K562 (cell line): ENCODE data around the gene ATXN2L. TPM values are rescaled to one million over a fixed set of nuclear protein-coding genes. Genes with fewer than 3 reads are reported as not detected.
A peak's percentile ranks its signal among the peaks of the same experiment; 100 is the strongest.

Experiments used
- ATAC-seq: fragments of 200-7000 bp; cut with Tn5 transposase; 3 replicates; pipeline ENCODE4 v1.9.1; 2020; ENCODE audit warnings: moderate library complexity
- BruUV-seq: library from RNA; stranded (reverse); fragments of 400-500 nt; replicated peaks from 2 replicates; lab custom pipeline; 2021; lab: Mats Ljungman, UMichigan
- CTCF ChIA-PET: fragments of 300-600 bp; formaldehyde crosslinking; extraction: SDS; loops from one replicate; lab custom pipeline; 2021; ENCODE audit warnings: low intra/inter-chr PET ratio; lab: Yijun Ruan, JAX
- POLR2A ChIA-PET: fragments of 300-600, 350-650 bp; sonication (Branson Sonifier 250); formaldehyde crosslinking; extraction: SDS; loops from one replicate; lab custom pipeline; 2021; ENCODE audit warnings: antibody characterized with exemption, inconsistent platforms; lab: Yijun Ruan, JAX
- DNase-seq, 4 experiments: peaks; one replicate each; pipeline versions ENCODE4 v3.0.0 to v3.0.0-alpha.2; 2011 to 2018; ENCODE audit warnings: low spot score in 3 of 4, mixed read lengths in 3 of 4; ENCODE audit errors: extremely low read depth in 1 of 4
- FAIRE-seq: peaks from 2 replicates; lab custom pipeline; 2011; peaks lifted over from hg19 to GRCh38; lab: Jason Lieb, UNC
- H2AFZ ChIP-seq: 2 replicates; pipeline ENCODE4 v1.6.0; 2011; ENCODE audit warnings: low read depth, low read length, control low read depth, inconsistent platforms
- H3K27ac ChIP-seq: fragments of 200-600 bp; 3 replicates; pipeline ENCODE4 v1.8.0; 2011; ENCODE audit warnings: low read depth, mild to moderate bottlenecking, control low read depth, inconsistent platforms, low read length, moderate library complexity, mixed read lengths; ENCODE audit errors: extremely low read depth
- H3K27me3 ChIP-seq, 2 experiments: fragments of 300-600 bp in 1 of 2; 2 replicates in 1 of 2; 3 replicates in 1 of 2; pipeline versions ENCODE4 v1.6.0 to v1.8.0; 2011; ENCODE audit warnings: inconsistent platforms in 2 of 2, low read length in 2 of 2, mild to moderate bottlenecking in 1 of 2, mixed read lengths in 1 of 2, moderate library complexity in 1 of 2; ENCODE audit not compliant: control insufficient read depth in 2 of 2, insufficient read depth in 2 of 2
- H3K36me3 ChIP-seq: fragments of 300-600 bp; 3 replicates; pipeline ENCODE4 v1.8.0; 2011; ENCODE audit warnings: mild to moderate bottlenecking, low read length, inconsistent platforms; ENCODE audit not compliant: control insufficient read depth, insufficient read depth
- H3K4me1 ChIP-seq, 2 experiments: fragments of 200-600 bp in 1 of 2; replicated peaks in 1 of 2; 2 replicates in 1 of 2; 3 replicates in 1 of 2; pipeline versions ENCODE4 v1.5.1 to v1.8.0; 2011; ENCODE audit warnings: inconsistent platforms in 2 of 2, low read length in 2 of 2, mild to moderate bottlenecking in 1 of 2, mixed read lengths in 1 of 2, moderate library complexity in 1 of 2; ENCODE audit not compliant: control insufficient read depth in 2 of 2, insufficient read depth in 2 of 2
- H3K4me2 ChIP-seq: 2 replicates; pipeline ENCODE4 v1.6.1; 2011; ENCODE audit warnings: low read length, control low read depth, inconsistent platforms, mixed read lengths; ENCODE audit not compliant: insufficient read depth
- H3K4me3 ChIP-seq: fragments of 200-600 bp; sonication (generic), shearing (Covaris generic); 2 replicates; pipeline ENCODE4 v1.5.1; 2016; ENCODE audit warnings: control low read depth, inconsistent platforms
- H3K79me2 ChIP-seq: fragments of 200-600 bp; 3 replicates; pipeline ENCODE4 v1.8.0; 2011; ENCODE audit warnings: low read length, inconsistent platforms; ENCODE audit not compliant: control insufficient read depth, insufficient read depth
- H3K9ac ChIP-seq, 2 experiments: 2 replicates each; pipeline versions ENCODE4 v1.6.0 to v1.6.1; 2011; ENCODE audit warnings: low read depth in 2 of 2, low read length in 2 of 2, control low read depth in 1 of 2, inconsistent platforms in 1 of 2, mild to moderate bottlenecking in 1 of 2, mixed read lengths in 1 of 2; ENCODE audit not compliant: insufficient read depth in 1 of 2
- H3K9me1 ChIP-seq: one replicate; pipeline ENCODE4 v1.6.0; 2011; ENCODE audit warnings: inconsistent platforms, mild to moderate bottlenecking, low read length, moderate library complexity; ENCODE audit not compliant: control insufficient read depth, insufficient read depth
- H3K9me3 ChIP-seq: replicated peaks from 2 replicates; pipeline ENCODE4 v1.5.1; 2011; ENCODE audit warnings: low read depth, low read length, inconsistent platforms; ENCODE audit not compliant: control insufficient read depth, insufficient read depth
- H4K20me1 ChIP-seq: replicated peaks from 2 replicates; pipeline ENCODE4 v1.6.1; 2011; ENCODE audit warnings: low read length, inconsistent platforms, mixed read lengths; ENCODE audit not compliant: control insufficient read depth, insufficient read depth
- C11orf30 ChIP-seq: fragments of 450-650 bp; IDR thresholded peaks from 2 replicates; pipeline ENCODE4 v1.6.1; 2016; ENCODE audit warnings: low read depth, mild to moderate bottlenecking
- CBX2 ChIP-seq: fragments of 200-600 bp; sonication (generic); IDR thresholded peaks from one replicate; pipeline ENCODE4 v1.6.1; 2012; ENCODE audit warnings: mild to moderate bottlenecking, low read length, inconsistent platforms; ENCODE audit not compliant: insufficient read depth, poor library complexity, severe bottlenecking
- E2F4 ChIP-seq: sonication (generic); formaldehyde crosslinking; IDR thresholded peaks from 2 replicates; pipeline ENCODE4 v1.8.0; 2022; ENCODE audit warnings: mild to moderate bottlenecking, low read depth, missing genetic modification reagents
- EP400 ChIP-seq: fragments of 450-650 bp; IDR thresholded peaks from 2 replicates; pipeline ENCODE4 v1.6.1; 2017; ENCODE audit warnings: antibody characterized with exemption, mild to moderate bottlenecking, moderate library complexity
- ETV6 ChIP-seq, 3 experiments: fragments of 150-350 bp in 1 of 3; sonication (generic) in 1 of 3; formaldehyde crosslinking in 1 of 3; IDR thresholded peaks; 2 replicates each; pipeline versions ENCODE4 v1.6.1 to v1.8.0; 2014 to 2022; ENCODE audit warnings: borderline replicate concordance in 2 of 3, low read depth in 2 of 3, antibody characterized with exemption in 1 of 3, low read length in 1 of 3, mild to moderate bottlenecking in 1 of 3, missing genetic modification reagents in 1 of 3
- KLF16 ChIP-seq: IDR thresholded peaks from 2 replicates; pipeline ENCODE4 v1.6.1; 2016; ENCODE audit warnings: antibody characterized with exemption
- MYC ChIP-seq, 2 experiments: fragments of 250-450 bp in 1 of 2; sonication (Bioruptor Pico) in 1 of 2; IDR thresholded peaks; 2 replicates each; pipeline versions ENCODE4 v1.5.1 to v1.6.1; 2012 to 2021; ENCODE audit warnings: low read depth in 2 of 2, borderline replicate concordance in 1 of 2, improper control_type of control experiment in 1 of 2, low read length in 1 of 2, mild to moderate bottlenecking in 1 of 2, moderate library complexity in 1 of 2
- PHB ChIP-seq: fragments of 250-450 bp; sonication (Bioruptor Pico); IDR thresholded peaks from 2 replicates; pipeline ENCODE4 v1.5.0; 2021
- SNAPC5 ChIP-seq: fragments of 250-450 bp; sonication (Bioruptor Pico); IDR thresholded peaks from 2 replicates; pipeline ENCODE4 v1.8.0; 2021; ENCODE audit warnings: moderate library complexity, mild to moderate bottlenecking, inconsistent platforms
- ZNF395 ChIP-seq: fragments of 200-800 bp; sonication (Bioruptor generic); IDR thresholded peaks from 2 replicates; pipeline ENCODE4 v1.6.1; 2017; ENCODE audit warnings: missing genetic modification characterization, missing compliant biosample characterization
- WGBS: fragments of 100-300 bp; shearing (Covaris generic); methylation state at CpG from one replicate; pipeline ENCODE4 v1.1.6; 2016; ENCODE audit warnings: low coverage, mixed read lengths; ENCODE audit not compliant: insufficient coverage; ENCODE audit errors: missing lambda C conversion rate; 5-methylcytosine and 5-hydroxymethylcytosine counted together
- in situ Hi-C: fragments of 300-500 bp; cut with MboI; formaldehyde crosslinking; loops from 4 replicates; pipeline ENCODE4 v1.15.0; 2018; ENCODE audit warnings: inconsistent platforms, mixed read lengths
- intact Hi-C: fragments of 100-400 bp; cut with micrococcal nuclease; formaldehyde crosslinking; loops from 2 replicates; pipeline ENCODE4 v1.14.2; 2022
- polyA plus RNA-seq, 8 experiments: library from polyadenylated mRNA; depleted of rRNA in 4 of 8; stranded (reverse) in 5 of 8; unstranded in 3 of 8; fragments of >200 nt; fragmentation: Nextera tagmentation in 2 of 8; fragmentation: Illumina TruSeq in 1 of 8; extraction: Ambion mirVana in 2 of 8; extraction: Trizol in 1 of 8; gene quantifications; 2 replicates each; pipeline versions ENCODE4 v1.2.1 to v1.2.3, GENCODE V29; 2011 to 2014; ENCODE audit warnings: inconsistent platforms in 1 of 8, missing spikeins in 1 of 8
- total RNA-seq, 7 experiments: library from RNA; depleted of rRNA in 6 of 7; stranded (reverse); fragments of >200 nt in 6 of 7; fragmentation: Illumina TruSeq in 2 of 7; extraction: Trizol in 2 of 7; gene quantifications; 2 replicates each; pipeline versions ENCODE4 v1.2.1 to v1.2.3, GENCODE V29; 2011 to 2021; ENCODE audit warnings: low replicate concordance in 1 of 7
- TF ChIP-seq, protein P1 (sequence below): sonication (generic); formaldehyde crosslinking; IDR thresholded peaks from 2 replicates; pipeline ENCODE4 v1.9.0; 2022; ENCODE audit warnings: mild to moderate bottlenecking, missing genetic modification reagents
- TF ChIP-seq, protein P2 (sequence below): sonication (generic); formaldehyde crosslinking; IDR thresholded peaks from 2 replicates; pipeline ENCODE4 v1.8.0; 2022; ENCODE audit warnings: mild to moderate bottlenecking, missing genetic modification reagents

ATXN2L gene
- total and polyA plus RNA-seq, 9 of the 15 experiments (the other 6 are each of a cell fraction or from before 2014, with no cell fraction given) = 3.8 to 280 (median 37.2) TPM

GRCh38 chr16:28845761-28846079, 22.9 kb downstream of the ATXN2L start:
- no peaks in the 10 kb centered on the region for H3K27me3 ChIP-seq
- peak overlapping the region; percentile 98 for H3K4me3 ChIP-seq
- intact Hi-C loops (loop anchor here (1.0 to 5.0 kb wide), 2 partner anchors 18 to 37 kb away; partner anchors contain the start of gene SH2B1), in situ Hi-C loops (no loop called here)
- CTCF ChIA-PET = interaction anchor here (0.6 kb wide), 1 partner anchor 1186 kb away, joined by 3 read pairs; no protein-coding TSS in a partner anchor
- H3K27ac ChIP-seq = peak overlapping the region; percentile 87
- H3K79me2 ChIP-seq = peaks cover 36% of the 10 kb centered on the region
- BruUV-seq = no TSS peak
- no peaks in the 10 kb centered on the region for H4K20me1 ChIP-seq
- H2AFZ ChIP-seq = peak overlapping the region; percentile 79
- WGBS = under 1% methylated on average over 14 of the region's 16 CpGs
- peaks cover 4 to 24% of the 10 kb centered on the region in 2 experiments; a peak in 3 of 5 replicates for H3K4me1 ChIP-seq
- H3K36me3 ChIP-seq = peaks cover 39% of the 10 kb centered on the region
- POLR2A ChIA-PET = interaction anchor here (2.3 to 10.1 kb wide), 4 partner anchors 10 to 18 kb away, joined by 14 to 100 read pairs (median 84); partner anchors contain the start of gene SH2B1
- no peaks in the 10 kb centered on the region for H3K9me1 ChIP-seq
- peak overlapping the region; percentile 98 for H3K4me2 ChIP-seq
- DNase-seq (peak in 1 of 4 experiments; percentile 25), ATAC-seq (no peak), FAIRE-seq (peak; percentile 48)
- TF ChIP-seq, protein P1, sequence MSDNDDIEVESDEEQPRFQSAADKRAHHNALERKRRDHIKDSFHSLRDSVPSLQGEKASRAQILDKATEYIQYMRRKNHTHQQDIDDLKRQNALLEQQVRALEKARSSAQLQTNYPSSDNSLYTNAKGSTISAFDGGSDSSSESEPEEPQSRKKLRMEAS (CRISPR knock-in tag) = peak; percentile 62; the same call in 1 of the 2 replicates
- TF ChIP-seq EP400 (no peak), KLF16 (no peak), ZNF395 (CRISPR knock-in tag) (0 out of 2 replicates have a peak, but pooled peaks have one; percentile 0), MYC (IDR thresholded peaks at IDR 0.05; ENCODE audit: low read depth, low read length) (no peak), MYC (CRISPR knock-in tag; IDR thresholded peaks at IDR 0.05; ENCODE audit: borderline replicate concordance, low read depth) (0 out of 2 replicates have a peak, but pooled peaks have one; percentile 83), CBX2 (no peak), ETV6 (IDR thresholded peaks at IDR 0.05; ENCODE audit: borderline replicate concordance in 1 of 2, low read depth in 2 of 2, low read length in 1 of 2) (no peak), ETV6 (CRISPR knock-in tag; IDR thresholded peaks at IDR 0.05; ENCODE audit: borderline replicate concordance) (no peak), C11orf30 (no peak), E2F4 (CRISPR knock-in tag) (0 out of 2 replicates have a peak, but pooled peaks have one; percentile 39), PHB (no peak), SNAPC5 (no peak)
- TF ChIP-seq, protein P2, sequence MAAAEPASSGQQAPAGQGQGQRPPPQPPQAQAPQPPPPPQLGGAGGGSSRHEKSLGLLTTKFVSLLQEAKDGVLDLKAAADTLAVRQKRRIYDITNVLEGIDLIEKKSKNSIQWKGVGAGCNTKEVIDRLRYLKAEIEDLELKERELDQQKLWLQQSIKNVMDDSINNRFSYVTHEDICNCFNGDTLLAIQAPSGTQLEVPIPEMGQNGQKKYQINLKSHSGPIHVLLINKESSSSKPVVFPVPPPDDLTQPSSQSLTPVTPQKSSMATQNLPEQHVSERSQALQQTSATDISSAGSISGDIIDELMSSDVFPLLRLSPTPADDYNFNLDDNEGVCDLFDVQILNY (CRISPR knock-in tag) = peak; percentile 32; the same call in 1 of the 2 replicates
- H3K9me3 ChIP-seq = no peaks in the 10 kb centered on the region
- H3K9ac ChIP-seq = peak overlapping the region; percentile 81 to 99
